ENCODE measurements around the gene INTU. TPM values are rescaled to one million over a fixed set of nuclear protein-coding genes. Genes with fewer than 3 reads are reported as not detected.

Gene INTU
- 20.6 TPM for total RNA-seq

DNA sequence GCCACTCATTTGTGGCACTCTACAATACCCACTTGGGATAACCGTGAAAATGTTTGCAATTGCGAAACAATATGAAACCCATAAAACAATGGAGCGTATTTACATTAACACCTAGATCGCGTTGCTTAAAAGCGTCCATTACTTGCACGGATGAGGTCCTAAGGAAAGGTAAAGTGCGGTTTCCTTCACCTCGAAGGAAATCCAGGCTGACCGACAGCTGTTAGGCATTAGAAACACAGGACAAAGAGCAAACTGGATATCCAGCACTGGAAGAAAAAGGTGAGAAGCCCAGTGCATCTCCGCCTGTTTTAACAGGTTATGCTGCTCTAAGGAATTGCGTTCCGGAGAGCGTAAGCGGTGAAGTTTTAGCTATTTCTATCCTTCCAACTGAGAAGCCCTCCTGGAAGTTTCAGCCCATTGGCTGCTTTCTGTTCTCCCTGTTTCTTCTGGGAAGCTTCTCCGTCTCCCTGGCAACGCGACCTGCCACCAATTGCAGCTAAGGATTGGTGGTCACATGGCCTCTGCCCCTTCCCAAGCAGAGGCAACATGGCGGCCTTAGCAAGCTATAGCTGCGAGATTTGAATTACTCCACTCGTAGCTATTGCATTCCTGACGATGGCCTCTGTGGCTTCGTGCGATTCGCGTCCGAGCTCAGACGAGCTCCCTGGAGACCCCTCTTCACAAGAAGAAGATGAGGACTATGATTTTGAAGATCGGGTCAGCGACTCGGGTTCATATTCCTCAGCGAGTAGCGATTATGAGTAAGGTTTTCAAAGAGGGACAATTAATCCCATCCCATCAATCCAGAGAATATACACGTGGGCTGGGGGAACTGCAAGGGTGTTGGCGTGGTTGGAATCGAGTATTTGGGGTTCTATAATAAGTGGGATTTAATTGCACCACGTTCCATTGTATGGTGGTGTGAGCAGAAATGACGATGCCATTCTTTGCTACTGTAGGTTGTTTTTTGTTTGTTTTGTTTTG lies at the start of gene INTU:
INTU (plus strand) TSS at position 538 of the 984 bp plus-strand sequence; CDS start at position 616, 78 bp downstream.

DNA sequence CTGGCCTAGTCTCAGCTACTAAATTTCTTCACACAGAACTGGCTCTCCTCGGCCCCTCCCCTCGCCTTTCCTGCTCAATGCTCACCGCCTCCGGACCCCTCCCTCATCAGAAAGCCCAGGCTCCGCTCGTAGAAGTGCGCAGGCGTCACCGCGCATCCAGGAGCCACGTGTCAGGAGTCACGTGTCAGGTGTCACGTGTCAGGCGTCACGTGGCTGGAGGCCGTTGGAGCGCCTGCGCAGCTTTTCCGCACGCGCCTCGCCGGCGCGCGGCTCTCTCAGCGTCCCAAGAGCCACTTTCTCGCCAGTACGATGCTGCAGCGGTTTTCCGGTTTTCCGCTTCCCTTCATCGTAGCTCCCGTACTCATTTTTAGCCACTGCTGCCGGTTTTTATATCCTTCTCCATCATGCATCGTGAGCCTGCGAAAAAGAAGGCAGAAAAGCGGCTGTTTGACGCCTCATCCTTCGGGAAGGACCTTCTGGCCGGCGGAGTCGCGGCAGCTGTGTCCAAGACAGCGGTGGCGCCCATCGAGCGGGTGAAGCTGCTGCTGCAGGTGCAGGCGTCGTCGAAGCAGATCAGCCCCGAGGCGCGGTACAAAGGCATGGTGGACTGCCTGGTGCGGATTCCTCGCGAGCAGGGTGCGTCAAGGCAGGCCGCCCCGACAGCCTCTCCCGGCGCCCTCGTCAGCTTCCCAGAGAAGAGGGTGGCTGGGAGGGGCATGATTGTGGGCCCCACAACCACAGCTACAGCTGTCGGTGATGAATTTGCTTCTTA lies 97.6 kb downstream of the INTU start, which contains the start of gene SLC25A31:
SLC25A31 (plus strand) TSS at position 259 of the 772 bp plus-strand sequence; CDS start at position 405, 146 bp downstream.

Other genes with a start within 250 kb of the INTU start
- gene SLC25A31, start 97.4 kb downstream of the INTU start, total RNA-seq, result 0.12 TPM
- 4.9 TPM for gene HSPA4L, start 149.4 kb downstream of the INTU start, total RNA-seq
- gene PLK4, start 247.9 kb downstream of the INTU start, total RNA-seq, result 16.9 TPM